HK-2 (cell line): Measurements from ENCODE around the gene RERE.

Experiments used
- DNase-seq: peaks from one replicate; pipeline ENCODE4 v3.0.0-alpha.2; 2018; ENCODE audit not compliant: unreplicated experiment

The RERE gene

GRCh38 chr1:8574985-8575384 lies 242.5 kb downstream of the RERE start:
- DNase-seq, result no peak

GRCh38 chr1:8572106-8572505 lies 245.3 kb downstream of the RERE start:
- DNase-seq, result no peak

- no peak for DNase-seq
Measured at GRCh38 chr1:8571200-8571984, 246.0 kb downstream of the RERE start.

GRCh38 chr1:8570465-8570864 lies 247.0 kb downstream of the RERE start:
- no peak for DNase-seq

GRCh38 chr1:8569242-8569641 lies 248.2 kb downstream of the RERE start:
- DNase-seq, result no peak

- DNase-seq, result no peak
Measured at GRCh38 chr1:8568837-8569236, 248.6 kb downstream of the RERE start.

- no peak for DNase-seq
Measured at GRCh38 chr1:8567146-8567545, 250.3 kb downstream of the RERE start.

GRCh38 chr1:8565802-8566201 lies 251.6 kb downstream of the RERE start:
- DNase-seq, result no peak

- no peak for DNase-seq
Measured at GRCh38 chr1:8563944-8564537, 253.4 kb downstream of the RERE start.

- no peak for DNase-seq
Measured at GRCh38 chr1:8562881-8563865, 254.3 kb downstream of the RERE start.

- DNase-seq, result no peak
Measured at GRCh38 chr1:8562222-8562621, 255.2 kb downstream of the RERE start.

GRCh38 chr1:8560611-8561544 lies 256.6 kb downstream of the RERE start:
- no peak for DNase-seq

- DNase-seq, result no peak
Measured at GRCh38 chr1:8560035-8560434, 257.4 kb downstream of the RERE start.

- DNase-seq, result no peak
Measured at GRCh38 chr1:8555582-8555981, 261.9 kb downstream of the RERE start.

GRCh38 chr1:8554956-8555534 lies 262.4 kb downstream of the RERE start:
- peak; percentile 26 for DNase-seq

- no peak for DNase-seq
Measured at GRCh38 chr1:8552820-8553397, 264.5 kb downstream of the RERE start.

GRCh38 chr1:8551613-8552489 lies 265.6 kb downstream of the RERE start:
- DNase-seq, result no peak

- DNase-seq, result no peak
Measured at GRCh38 chr1:8551057-8551456, 266.4 kb downstream of the RERE start.

GRCh38 chr1:8547791-8548190 lies 269.6 kb downstream of the RERE start:
- no peak for DNase-seq

- DNase-seq, result no peak
Measured at GRCh38 chr1:8545078-8545477, 272.4 kb downstream of the RERE start.
